ENCODE measurements around the gene PCDH9.

PCDH9 gene

DNA sequence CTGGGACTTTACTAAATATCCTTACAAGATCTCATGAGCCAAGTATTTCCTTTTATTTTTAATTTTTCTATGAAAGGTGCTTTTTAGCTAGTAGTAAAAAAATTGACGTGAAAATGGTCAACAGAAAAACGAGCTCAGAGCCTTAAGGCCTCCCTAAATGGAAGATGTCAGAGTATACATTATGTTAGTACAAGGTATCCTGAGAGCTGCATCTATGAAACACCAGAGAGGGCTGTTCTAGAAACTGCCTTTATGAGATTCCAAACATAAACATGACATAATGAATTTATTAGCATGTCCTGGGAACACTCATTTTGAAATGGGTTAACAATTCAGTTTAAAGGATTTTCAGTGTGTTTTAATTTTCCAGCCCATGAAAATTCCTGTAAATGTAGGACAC lies 146.6 kb downstream of the PCDH9 start:
- H3K9me3 ChIP-seq (ENCODE audit: insufficient read depth, low read depth, low read length) = no peaks in the 10 kb centered on the region
- no peak overlapping the region for H2BK5ac ChIP-seq (ENCODE audit: low read depth, low read length, poor library complexity)
- H3K4me1 ChIP-seq (ENCODE audit: control insufficient read depth in 1 of 2, insufficient read depth in 2 of 2, low read length in 2 of 2) = peaks cover 0 to 2% of the 10 kb centered on the region in 2 experiments
- no peak overlapping the region for H2AK5ac ChIP-seq (ENCODE audit: low read length)
- H3K18ac ChIP-seq (ENCODE audit: low read length) = no peak overlapping the region
- H3K9ac ChIP-seq (ENCODE audit: low read length) = no peak overlapping the region
- no peak overlapping the region for H4K91ac ChIP-seq (ENCODE audit: low read depth, low read length)
- DNase-seq = no peak
- no peak overlapping the region for H3K4me3 ChIP-seq (ENCODE audit: low read depth, low read length)
- H3K79me2 ChIP-seq (ENCODE audit: control insufficient read depth, insufficient read depth, low read length, poor library complexity) = no peaks in the 10 kb centered on the region
- no peak overlapping the region for H4K12ac ChIP-seq (ENCODE audit: low read depth, low read length)
- no peak overlapping the region for H2BK12ac ChIP-seq (ENCODE audit: low read length)
- H3K79me1 ChIP-seq (ENCODE audit: low read length) = no peaks in the 10 kb centered on the region
- no peak overlapping the region for H3K4ac ChIP-seq (ENCODE audit: low read depth, low read length)
- H3K36me3 ChIP-seq (ENCODE audit: control insufficient read depth in 1 of 2, insufficient read depth in 2 of 2, low read length in 2 of 2) = no peaks in the 10 kb centered on the region
- H3K4me2 ChIP-seq (ENCODE audit: low read length) = no peak overlapping the region
- no peak overlapping the region for H3K23ac ChIP-seq (ENCODE audit: low read length)
- no peak overlapping the region for H2AFZ ChIP-seq (ENCODE audit: insufficient read depth, low read length, poor library complexity)
- H3K14ac ChIP-seq (ENCODE audit: low read length) = no peak overlapping the region
- H4K8ac ChIP-seq (ENCODE audit: low read depth, low read length) = no peak overlapping the region
- H3K27ac ChIP-seq (ENCODE audit: low read depth, low read length) = no peak overlapping the region
- H3K27me3 ChIP-seq (ENCODE audit: insufficient read depth, low read length) = no peaks in the 10 kb centered on the region
- no CpG with 5 or more reads among the region's 2 CpGs for WGBS (ENCODE audit: extremely low coverage, insufficient coverage, insufficient read length)
- no peak overlapping the region for H2BK120ac ChIP-seq (ENCODE audit: insufficient read depth, low read length, poor library complexity)

DNA sequence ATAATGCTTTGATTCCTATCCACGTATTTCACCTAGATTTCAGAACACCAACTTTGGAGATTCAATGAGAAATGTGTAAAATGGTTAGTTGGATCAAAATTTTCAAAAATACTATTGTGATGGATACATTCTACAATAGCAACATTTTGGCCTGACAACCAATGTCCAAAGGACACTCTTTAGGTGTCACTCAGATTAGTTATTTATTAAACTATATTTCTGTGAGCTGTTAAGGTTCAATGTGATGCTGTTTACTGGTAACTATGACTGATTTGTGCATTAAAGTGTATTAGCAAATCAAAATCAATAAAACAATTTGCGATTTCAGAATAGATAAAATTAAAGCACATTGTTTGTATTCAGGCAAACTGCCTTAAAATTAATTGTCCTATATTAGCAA lies 149.8 kb downstream of the PCDH9 start:
- no peak overlapping the region for H3K27ac ChIP-seq (ENCODE audit: low read depth, low read length)
- DNase-seq = no peak
- H2BK12ac ChIP-seq (ENCODE audit: low read length) = no peak overlapping the region
- no peaks in the 10 kb centered on the region for H3K27me3 ChIP-seq (ENCODE audit: insufficient read depth, low read length)
- no peak overlapping the region for H3K23ac ChIP-seq (ENCODE audit: low read length)
- no peak overlapping the region for H4K12ac ChIP-seq (ENCODE audit: low read depth, low read length)
- no peak overlapping the region for H3K14ac ChIP-seq (ENCODE audit: low read length)
- H3K18ac ChIP-seq (ENCODE audit: low read length) = no peak overlapping the region
- peaks cover 0 to 2% of the 10 kb centered on the region in 2 experiments for H3K4me1 ChIP-seq (ENCODE audit: control insufficient read depth in 1 of 2, insufficient read depth in 2 of 2, low read length in 2 of 2)
- H3K4ac ChIP-seq (ENCODE audit: low read depth, low read length) = no peak overlapping the region
- no peaks in the 10 kb centered on the region for H3K79me2 ChIP-seq (ENCODE audit: control insufficient read depth, insufficient read depth, low read length, poor library complexity)
- no CpG with 5 or more reads among the region's 2 CpGs for WGBS (ENCODE audit: extremely low coverage, insufficient coverage, insufficient read length)
- no peak overlapping the region for H4K91ac ChIP-seq (ENCODE audit: low read depth, low read length)
- H2AK5ac ChIP-seq (ENCODE audit: low read length) = no peak overlapping the region
- H2BK5ac ChIP-seq (ENCODE audit: low read depth, low read length, poor library complexity) = no peak overlapping the region
- no peak overlapping the region for H2AFZ ChIP-seq (ENCODE audit: insufficient read depth, low read length, poor library complexity)
- no peaks in the 10 kb centered on the region for H3K36me3 ChIP-seq (ENCODE audit: control insufficient read depth in 1 of 2, insufficient read depth in 2 of 2, low read length in 2 of 2)
- H3K9ac ChIP-seq (ENCODE audit: low read length) = no peak overlapping the region
- no peaks in the 10 kb centered on the region for H3K79me1 ChIP-seq (ENCODE audit: low read length)
- no peak overlapping the region for H3K4me3 ChIP-seq (ENCODE audit: low read depth, low read length)
- no peak overlapping the region for H3K4me2 ChIP-seq (ENCODE audit: low read length)
- no peak overlapping the region for H4K8ac ChIP-seq (ENCODE audit: low read depth, low read length)
- no peak overlapping the region for H2BK120ac ChIP-seq (ENCODE audit: insufficient read depth, low read length, poor library complexity)
- no peaks in the 10 kb centered on the region for H3K9me3 ChIP-seq (ENCODE audit: insufficient read depth, low read depth, low read length)

DNA sequence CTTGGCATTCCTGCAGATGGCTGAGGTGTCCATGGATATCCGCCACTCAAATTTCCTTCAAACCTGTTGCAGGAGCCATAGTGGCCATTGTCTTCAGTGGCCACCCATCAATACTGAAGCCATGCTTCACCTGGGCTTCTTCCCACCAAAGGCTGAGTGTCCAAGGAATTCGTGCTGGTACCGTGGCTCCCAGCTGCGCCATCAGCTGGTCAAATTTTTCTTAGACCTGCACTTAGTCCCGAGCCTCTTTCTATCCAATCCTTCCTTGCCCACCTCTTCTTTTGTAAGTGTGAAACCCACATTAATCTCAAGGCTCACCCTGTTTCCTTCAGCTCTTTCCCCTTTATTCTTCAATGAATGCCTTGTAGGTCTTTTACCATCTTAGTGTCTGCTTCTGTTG lies 152.1 kb downstream of the PCDH9 start:
- Histone ChIP-seq H3K79me2 (ENCODE audit: control insufficient read depth, insufficient read depth, low read length, poor library complexity) (no peaks in the 10 kb centered on the region), H3K23ac (ENCODE audit: low read length) (no peak overlapping the region), H3K27ac (ENCODE audit: low read depth, low read length) (no peak overlapping the region), H3K14ac (ENCODE audit: low read length) (no peak overlapping the region), H3K9me3 (ENCODE audit: insufficient read depth, low read depth, low read length) (no peaks in the 10 kb centered on the region), H3K79me1 (ENCODE audit: low read length) (no peaks in the 10 kb centered on the region), H4K8ac (ENCODE audit: low read depth, low read length) (no peak overlapping the region), H2AK5ac (ENCODE audit: low read length) (no peak overlapping the region), H2BK12ac (ENCODE audit: low read length) (no peak overlapping the region), H4K12ac (ENCODE audit: low read depth, low read length) (no peak overlapping the region), H3K4me1 (ENCODE audit: control insufficient read depth in 1 of 2, insufficient read depth in 2 of 2, low read length in 2 of 2) (peaks cover 0 to 2% of the 10 kb centered on the region in 2 experiments), H2AFZ (ENCODE audit: insufficient read depth, low read length, poor library complexity) (no peak overlapping the region), H2BK120ac (ENCODE audit: insufficient read depth, low read length, poor library complexity) (no peak overlapping the region), H3K9ac (ENCODE audit: low read length) (no peak overlapping the region), H3K4me2 (ENCODE audit: low read length) (no peak overlapping the region), H3K4me3 (ENCODE audit: low read depth, low read length) (no peak overlapping the region), H4K91ac (ENCODE audit: low read depth, low read length) (no peak overlapping the region), H3K27me3 (ENCODE audit: insufficient read depth, low read length) (no peaks in the 10 kb centered on the region), H3K36me3 (ENCODE audit: control insufficient read depth in 1 of 2, insufficient read depth in 2 of 2, low read length in 2 of 2) (no peaks in the 10 kb centered on the region), H2BK5ac (ENCODE audit: low read depth, low read length, poor library complexity) (no peak overlapping the region), H3K4ac (ENCODE audit: low read depth, low read length) (no peak overlapping the region), H3K18ac (ENCODE audit: low read length) (no peak overlapping the region)
- DNase-seq = no peak
- WGBS (ENCODE audit: extremely low coverage, insufficient coverage, insufficient read length) = no CpG with 5 or more reads among the region's 5 CpGs

DNA sequence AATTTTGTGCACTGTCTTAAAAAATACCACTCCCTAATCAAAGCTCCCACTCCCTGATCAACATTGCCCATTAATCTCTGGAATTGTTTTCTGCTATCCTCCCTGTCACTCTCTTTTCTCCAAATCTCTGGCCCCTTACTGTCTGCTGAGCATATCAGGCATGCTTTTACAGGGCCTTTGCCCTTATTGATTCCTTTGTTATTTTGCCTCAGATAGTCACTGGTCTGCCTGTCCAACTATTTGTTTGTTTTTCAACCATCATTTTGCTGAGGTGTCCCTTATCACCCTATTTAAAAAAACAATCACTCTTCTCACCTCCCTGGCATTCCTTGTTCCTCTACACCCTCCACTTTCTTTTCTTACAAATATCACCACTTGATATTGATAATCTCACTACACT lies 153.0 kb downstream of the PCDH9 start:
- Histone ChIP-seq H3K27ac (ENCODE audit: low read depth, low read length) (no peak overlapping the region), H3K9me3 (ENCODE audit: insufficient read depth, low read depth, low read length) (no peaks in the 10 kb centered on the region), H3K14ac (ENCODE audit: low read length) (no peak overlapping the region), H3K4ac (ENCODE audit: low read depth, low read length) (no peak overlapping the region), H3K9ac (ENCODE audit: low read length) (no peak overlapping the region), H4K12ac (ENCODE audit: low read depth, low read length) (no peak overlapping the region), H3K4me2 (ENCODE audit: low read length) (no peak overlapping the region), H3K79me1 (ENCODE audit: low read length) (no peaks in the 10 kb centered on the region), H3K27me3 (ENCODE audit: insufficient read depth, low read length) (no peaks in the 10 kb centered on the region), H2BK5ac (ENCODE audit: low read depth, low read length, poor library complexity) (no peak overlapping the region), H3K79me2 (ENCODE audit: control insufficient read depth, insufficient read depth, low read length, poor library complexity) (no peaks in the 10 kb centered on the region), H2AFZ (ENCODE audit: insufficient read depth, low read length, poor library complexity) (no peak overlapping the region), H3K23ac (ENCODE audit: low read length) (no peak overlapping the region), H4K8ac (ENCODE audit: low read depth, low read length) (no peak overlapping the region), H3K4me3 (ENCODE audit: low read depth, low read length) (no peak overlapping the region), H2BK120ac (ENCODE audit: insufficient read depth, low read length, poor library complexity) (no peak overlapping the region), H4K91ac (ENCODE audit: low read depth, low read length) (no peak overlapping the region), H3K4me1 (ENCODE audit: control insufficient read depth in 1 of 2, insufficient read depth in 2 of 2, low read length in 2 of 2) (peaks cover 0 to 2% of the 10 kb centered on the region in 2 experiments), H3K18ac (ENCODE audit: low read length) (no peak overlapping the region), H2BK12ac (ENCODE audit: low read length) (no peak overlapping the region), H2AK5ac (ENCODE audit: low read length) (no peak overlapping the region), H3K36me3 (ENCODE audit: control insufficient read depth in 1 of 2, insufficient read depth in 2 of 2, low read length in 2 of 2) (no peaks in the 10 kb centered on the region)
- no peak for DNase-seq

Measured in trophoblast cell (in vitro differentiated cells and primary cell).